Stimulated activated memory B cell treated with anti-CD40 and anti-IgM and Interleukin-4, amounts not matched to agents 10 μg/mL and 1 μg/mL and 100 μg/mL, for 72 hours (primary cell): ENCODE results near the gene ZBTB46.
"Not testable (repeated sequence)": the region's sequence is repeated elsewhere in the genome, so short reads cannot be mapped to it uniquely, and the experiment has no call there.

Experiments used
- ATAC-seq: fragments of 150-1000 bp; cut with Tn5 transposase; 2 replicates; pipeline ENCODE4 v1.10.0; 2021
- H3K27ac Mint-ChIP-seq: one replicate; pipeline ENCODE4 v1.8.0; 2022; ENCODE audit warnings: mild to moderate bottlenecking, mixed read lengths
- H3K27me3 Mint-ChIP-seq: one replicate; pipeline ENCODE4 v1.8.0; 2022; ENCODE audit warnings: mixed read lengths
- H3K36me3 Mint-ChIP-seq: one replicate; pipeline ENCODE4 v1.8.0; 2022; ENCODE audit warnings: mixed read lengths
- H3K4me1 Mint-ChIP-seq: one replicate; pipeline ENCODE4 v1.8.0; 2022; ENCODE audit warnings: mixed read lengths
- H3K4me3 Mint-ChIP-seq: one replicate; pipeline ENCODE4 v1.8.0; 2022; ENCODE audit warnings: mild to moderate bottlenecking, moderate library complexity, mixed read lengths
- H3K9me3 Mint-ChIP-seq: one replicate; pipeline ENCODE4 v1.8.0; 2022; ENCODE audit warnings: mixed read lengths

ZBTB46 gene

GRCh38 chr20:63861981-63862901 lies 31.2 kb upstream of the ZBTB46 start:
- Mint-ChIP-seq H3K4me1 (peaks cover 62% of the 10 kb centered on the region), H3K9me3 (no peaks in the 10 kb centered on the region), H3K27me3 (no peaks in the 10 kb centered on the region), H3K27ac (no peak overlapping the region), H3K4me3 (no peak overlapping the region), H3K36me3 (peaks cover 18% of the 10 kb centered on the region)
- ATAC-seq, result no peak

GRCh38 chr20:63861365-63861934 lies 30.4 kb upstream of the ZBTB46 start, which contains the start of gene ABHD16B:
TSS of gene ABHD16B (plus strand) at chr20:63861498. CDS start at chr20:63861541, 43 bp downstream.
- H3K36me3 Mint-ChIP-seq, result peaks cover 18% of the 10 kb centered on the region
- peaks cover 67% of the 10 kb centered on the region for H3K4me1 Mint-ChIP-seq
- peak within 1 kb of the TSS; percentile 60 for H3K27ac Mint-ChIP-seq
- ATAC-seq, result no peak
- H3K9me3 Mint-ChIP-seq, result no peaks in the 10 kb centered on the region
- H3K27me3 Mint-ChIP-seq, result peaks cover 6% of the 10 kb centered on the region
- H3K4me3 Mint-ChIP-seq, result peak within 1 kb of the TSS; percentile 20

GRCh38 chr20:63860325-63861051 lies 29.4 kb upstream of the ZBTB46 start:
- H3K9me3 Mint-ChIP-seq, result no peaks in the 10 kb centered on the region
- peak overlapping the region; percentile 60 for H3K27ac Mint-ChIP-seq
- no peak for ATAC-seq
- H3K4me1 Mint-ChIP-seq, result peaks cover 59% of the 10 kb centered on the region
- peaks cover 18% of the 10 kb centered on the region for H3K36me3 Mint-ChIP-seq
- peaks cover 10% of the 10 kb centered on the region for H3K27me3 Mint-ChIP-seq
- H3K4me3 Mint-ChIP-seq, result peak overlapping the region; percentile 20

GRCh38 chr20:63859166-63859699 lies 28.2 kb upstream of the ZBTB46 start:
- H3K4me3 Mint-ChIP-seq, result no peak overlapping the region

GRCh38 chr20:63858393-63859165 lies 27.5 kb upstream of the ZBTB46 start:
- peaks cover 19% of the 10 kb centered on the region for H3K27me3 Mint-ChIP-seq
- peaks cover 18% of the 10 kb centered on the region for H3K36me3 Mint-ChIP-seq
- peaks cover 61% of the 10 kb centered on the region for H3K4me1 Mint-ChIP-seq
- peak; percentile 28 for ATAC-seq
- H3K9me3 Mint-ChIP-seq, result no peaks in the 10 kb centered on the region
- no peak overlapping the region for H3K4me3 Mint-ChIP-seq
- H3K27ac Mint-ChIP-seq, result peak overlapping the region; percentile 53

More at GRCh38 chr20:63859166-63859699, 28.2 kb upstream of the ZBTB46 start:
- peaks cover 18% of the 10 kb centered on the region for H3K36me3 Mint-ChIP-seq
- no peaks in the 10 kb centered on the region for H3K9me3 Mint-ChIP-seq
- ATAC-seq, result no peak
- peaks cover 16% of the 10 kb centered on the region for H3K27me3 Mint-ChIP-seq
- peaks cover 61% of the 10 kb centered on the region for H3K4me1 Mint-ChIP-seq
- peak overlapping the region; percentile 53 for H3K27ac Mint-ChIP-seq

- peak overlapping the region; percentile 53 for H3K27ac Mint-ChIP-seq
- peaks cover 54% of the 10 kb centered on the region for H3K4me1 Mint-ChIP-seq
- no peak for ATAC-seq
- H3K27me3 Mint-ChIP-seq, result peaks cover 19% of the 10 kb centered on the region
- peak overlapping the region; percentile 7 for H3K4me3 Mint-ChIP-seq
- no peaks in the 10 kb centered on the region for H3K9me3 Mint-ChIP-seq
- H3K36me3 Mint-ChIP-seq, result peaks cover 13% of the 10 kb centered on the region
Observed at GRCh38 chr20:63857764-63858392, 26.8 kb upstream of the ZBTB46 start.

GRCh38 chr20:63856098-63856511 lies 25.0 kb upstream of the ZBTB46 start:
- H3K4me1 Mint-ChIP-seq, result peaks cover 59% of the 10 kb centered on the region
- ATAC-seq, result no peak
- no peak overlapping the region for H3K27ac Mint-ChIP-seq
- H3K9me3 Mint-ChIP-seq, result no peaks in the 10 kb centered on the region
- H3K4me3 Mint-ChIP-seq, result no peak overlapping the region
- peaks cover 14% of the 10 kb centered on the region for H3K36me3 Mint-ChIP-seq
- H3K27me3 Mint-ChIP-seq, result peaks cover 35% of the 10 kb centered on the region

- ATAC-seq, result no peak
- Mint-ChIP-seq H3K4me1 (peaks cover 59% of the 10 kb centered on the region), H3K27ac (no peak overlapping the region), H3K36me3 (peaks cover 8% of the 10 kb centered on the region), H3K4me3 (no peak overlapping the region), H3K9me3 (no peaks in the 10 kb centered on the region), H3K27me3 (peaks cover 38% of the 10 kb centered on the region)
Observed at GRCh38 chr20:63855363-63856097, 24.5 kb upstream of the ZBTB46 start.

GRCh38 chr20:63854766-63855362 lies 23.8 kb upstream of the ZBTB46 start:
- no peak for ATAC-seq
- H3K4me3 Mint-ChIP-seq, result no peak overlapping the region
- H3K27me3 Mint-ChIP-seq, result peaks cover 38% of the 10 kb centered on the region
- peak overlapping the region; percentile 64 for H3K27ac Mint-ChIP-seq
- peaks cover 5% of the 10 kb centered on the region for H3K36me3 Mint-ChIP-seq
- H3K9me3 Mint-ChIP-seq, result no peaks in the 10 kb centered on the region
- H3K4me1 Mint-ChIP-seq, result peaks cover 58% of the 10 kb centered on the region

GRCh38 chr20:63854069-63854765 lies 23.2 kb upstream of the ZBTB46 start:
- ATAC-seq, result no peak
- Mint-ChIP-seq H3K4me3 (no peak overlapping the region), H3K27me3 (peaks cover 38% of the 10 kb centered on the region), H3K4me1 (peaks cover 54% of the 10 kb centered on the region), H3K27ac (peak overlapping the region; percentile 64), H3K36me3 (peaks cover 5% of the 10 kb centered on the region), H3K9me3 (no peaks in the 10 kb centered on the region)

- ATAC-seq, H3K4me3 Mint-ChIP-seq, H3K9me3 Mint-ChIP-seq, H3K36me3 Mint-ChIP-seq: not testable (repeated sequence)
- Mint-ChIP-seq H3K4me1 (peaks cover 49% of the 10 kb centered on the region), H3K27me3 (peaks cover 38% of the 10 kb centered on the region), H3K27ac (peak overlapping the region; percentile 64)
Observed at GRCh38 chr20:63853733-63854068, 22.6 kb upstream of the ZBTB46 start.

GRCh38 chr20:63851548-63851943 lies 20.5 kb upstream of the ZBTB46 start:
- not testable (repeated sequence) for ATAC-seq, H3K4me3 Mint-ChIP-seq
- H3K27ac Mint-ChIP-seq, result peak overlapping the region; percentile 59

More at GRCh38 chr20:63851548-63851943, 20.5 kb upstream of the ZBTB46 start:
- H3K27me3 Mint-ChIP-seq, result peaks cover 33% of the 10 kb centered on the region
- H3K36me3 Mint-ChIP-seq, H3K9me3 Mint-ChIP-seq: not testable (repeated sequence)
- H3K4me1 Mint-ChIP-seq, result peaks cover 28% of the 10 kb centered on the region
